ENCODE results near the gene ZBTB20. TPM values are rescaled to one million over a fixed set of nuclear protein-coding genes. Genes with fewer than 3 reads are reported as not detected.

ZBTB20 gene
- total and polyA plus RNA-seq, 4 donors: 3.1 to 57.4 (median 29.3) TPM

DNA sequence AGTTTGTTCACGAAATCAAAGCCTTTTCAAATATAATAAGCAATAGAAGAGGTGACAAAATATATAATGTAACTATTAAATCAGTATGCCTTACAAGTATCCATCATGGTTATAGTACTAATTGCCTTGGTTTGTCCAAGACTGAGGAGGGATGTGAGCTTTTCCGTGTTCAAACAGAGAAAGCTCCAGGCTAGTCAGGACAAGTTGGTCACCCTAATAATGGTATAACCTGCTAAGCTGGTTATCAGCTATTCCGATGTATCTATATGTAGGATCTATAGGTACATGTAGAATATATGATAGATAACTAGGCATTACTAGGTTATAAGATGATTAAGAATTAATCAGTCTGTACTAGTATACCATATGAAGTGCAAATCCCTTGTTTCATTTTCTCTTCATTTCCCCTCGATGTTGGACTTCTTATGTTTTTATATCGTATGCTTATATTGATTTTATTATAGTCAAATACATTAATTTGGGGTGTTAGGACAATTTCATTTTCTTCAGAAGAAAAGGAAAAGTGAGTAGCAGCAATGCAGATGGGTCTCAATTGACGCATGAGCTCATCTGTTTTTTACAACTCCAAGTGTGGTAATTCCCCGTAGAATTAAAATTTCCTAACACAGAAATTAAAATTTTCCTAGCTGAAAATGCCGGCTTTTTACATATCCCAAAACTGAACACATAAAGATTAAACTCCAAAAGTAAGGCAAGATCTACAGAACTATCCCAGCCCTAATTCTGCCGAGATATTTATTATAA is 434.2 kb downstream of the ZBTB20 start:
- no peak overlapping the region for H3K27ac ChIP-seq (ENCODE audit: low read depth, low read length)
- H3K27me3 ChIP-seq (ENCODE audit: control insufficient read depth, insufficient read depth, low read length): no peaks in the 10 kb centered on the region
- WGBS (ENCODE audit: insufficient coverage): 83% methylated on average over 2 of the region's 9 CpGs
- no peak for DNase-seq (ENCODE audit: low read depth in 4 of 6, low spot score in 6 of 6)
- no peaks in the 10 kb centered on the region for H3K4me1 ChIP-seq (ENCODE audit: control insufficient read depth, insufficient read depth, low read length)
- H3K4me3 ChIP-seq (ENCODE audit: low read depth, low read length): no peak overlapping the region
- no peaks in the 10 kb centered on the region for H3K36me3 ChIP-seq (ENCODE audit: control insufficient read depth, insufficient read depth, low read length)
- no peaks in the 10 kb centered on the region for H3K9me3 ChIP-seq (ENCODE audit: control insufficient read depth, insufficient read depth, low read length)

DNA sequence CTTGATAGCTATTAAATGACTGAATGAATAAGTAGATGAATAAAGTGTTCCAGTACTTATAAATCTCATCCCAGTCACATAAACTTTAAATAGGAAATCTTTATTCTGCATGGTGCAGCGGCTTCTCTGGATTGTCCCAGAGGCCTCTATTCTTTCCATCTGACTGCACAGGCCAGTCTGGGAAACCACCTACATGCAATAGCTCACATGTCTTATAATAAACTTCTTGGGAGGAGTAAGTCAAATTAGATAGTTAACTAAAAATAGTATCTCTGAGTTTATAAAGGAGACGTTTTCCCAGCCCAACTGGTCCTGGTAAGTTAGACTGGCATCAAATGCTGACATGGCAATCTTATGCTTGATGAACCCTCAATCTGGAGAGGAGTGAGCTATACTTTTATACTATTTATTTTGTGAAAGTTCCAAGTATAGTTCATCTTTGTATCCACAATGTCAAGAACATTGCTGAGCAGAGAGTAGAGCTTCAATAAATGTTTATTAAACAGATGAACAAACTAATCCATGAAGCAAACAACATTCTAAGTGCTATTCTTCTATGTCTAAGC is 435.7 kb downstream of the ZBTB20 start:
- no peaks in the 10 kb centered on the region for H3K27me3 ChIP-seq (ENCODE audit: control insufficient read depth, insufficient read depth, low read length)
- H3K36me3 ChIP-seq (ENCODE audit: control insufficient read depth, insufficient read depth, low read length): no peaks in the 10 kb centered on the region
- H3K4me1 ChIP-seq (ENCODE audit: control insufficient read depth, insufficient read depth, low read length): no peaks in the 10 kb centered on the region
- H3K27ac ChIP-seq (ENCODE audit: low read depth, low read length): no peak overlapping the region
- H3K9me3 ChIP-seq (ENCODE audit: control insufficient read depth, insufficient read depth, low read length): no peaks in the 10 kb centered on the region
- no CpG with 5 or more reads among the region's 2 CpGs for WGBS (ENCODE audit: insufficient coverage)
- DNase-seq (ENCODE audit: low read depth in 4 of 6, low spot score in 6 of 6): no peak
- H3K4me3 ChIP-seq (ENCODE audit: low read depth, low read length): no peak overlapping the region

DNA sequence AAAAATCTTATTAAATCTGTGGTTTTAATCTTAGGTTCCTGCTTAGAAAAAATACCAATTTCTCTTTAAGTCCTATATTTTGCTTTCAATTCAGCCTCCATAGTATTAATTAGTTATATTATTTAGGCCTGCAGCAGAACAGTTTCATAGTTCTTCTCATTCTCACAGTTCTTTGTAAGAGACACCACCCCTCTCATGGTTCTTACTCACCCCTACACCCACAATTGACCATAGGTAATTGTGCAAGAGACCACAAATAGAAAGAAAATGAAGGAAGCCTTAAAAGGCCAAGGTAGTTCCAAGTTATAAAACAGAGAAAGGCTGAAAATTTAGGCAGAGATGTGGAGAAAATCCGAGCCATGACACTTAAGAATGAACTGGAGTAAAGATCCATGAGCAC is 438.0 kb downstream of the ZBTB20 start:
- H3K27ac ChIP-seq (ENCODE audit: low read depth, low read length): no peak overlapping the region
- no peaks in the 10 kb centered on the region for H3K4me1 ChIP-seq (ENCODE audit: control insufficient read depth, insufficient read depth, low read length)
- no peaks in the 10 kb centered on the region for H3K36me3 ChIP-seq (ENCODE audit: control insufficient read depth, insufficient read depth, low read length)
- DNase-seq (ENCODE audit: low read depth in 4 of 6, low spot score in 6 of 6): no peak
- H3K9me3 ChIP-seq (ENCODE audit: control insufficient read depth, insufficient read depth, low read length): no peaks in the 10 kb centered on the region
- H3K4me3 ChIP-seq (ENCODE audit: low read depth, low read length): no peak overlapping the region
- WGBS (ENCODE audit: insufficient coverage): 83% methylated on average over 1 of the region's 1 CpG
- H3K27me3 ChIP-seq (ENCODE audit: control insufficient read depth, insufficient read depth, low read length): no peaks in the 10 kb centered on the region

DNA sequence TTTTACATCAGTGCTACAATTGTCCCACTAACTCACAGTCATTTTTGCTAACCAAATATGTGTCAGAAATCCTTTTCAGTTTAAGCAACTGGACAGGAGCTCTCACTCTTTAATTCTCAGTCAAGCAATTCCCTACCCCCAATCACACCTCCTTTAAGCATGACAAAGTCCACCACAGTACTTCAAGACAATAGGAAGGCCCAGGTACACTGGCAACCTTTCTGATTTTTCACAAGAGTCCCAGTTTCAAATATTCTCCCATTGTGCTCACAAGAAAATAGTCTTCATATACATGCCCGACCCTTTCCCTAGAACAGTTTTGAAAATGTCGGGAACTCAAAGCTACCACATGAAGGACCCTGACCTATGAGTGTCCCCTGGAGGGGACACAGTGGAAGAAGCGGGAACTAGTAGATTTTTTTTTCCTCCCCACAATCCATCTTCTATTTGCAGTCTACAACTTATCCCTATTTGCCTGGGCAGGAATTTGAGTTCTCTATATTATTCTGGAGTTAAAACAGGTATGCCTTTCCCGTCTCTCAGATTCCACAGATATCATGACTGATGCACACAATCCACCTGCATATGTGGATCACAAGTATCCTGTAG is 439.7 kb downstream of the ZBTB20 start:
- Histone ChIP-seq H3K9me3 (ENCODE audit: control insufficient read depth, insufficient read depth, low read length) (no peaks in the 10 kb centered on the region), H3K27me3 (ENCODE audit: control insufficient read depth, insufficient read depth, low read length) (no peaks in the 10 kb centered on the region), H3K36me3 (ENCODE audit: control insufficient read depth, insufficient read depth, low read length) (no peaks in the 10 kb centered on the region), H3K4me1 (ENCODE audit: control insufficient read depth, insufficient read depth, low read length) (no peaks in the 10 kb centered on the region), H3K4me3 (ENCODE audit: low read depth, low read length) (no peak overlapping the region), H3K27ac (ENCODE audit: low read depth, low read length) (no peak overlapping the region)
- DNase-seq (ENCODE audit: low read depth in 4 of 6, low spot score in 6 of 6): no peak
- WGBS (ENCODE audit: insufficient coverage): 100% methylated on average over 1 of the region's 4 CpGs

DNA sequence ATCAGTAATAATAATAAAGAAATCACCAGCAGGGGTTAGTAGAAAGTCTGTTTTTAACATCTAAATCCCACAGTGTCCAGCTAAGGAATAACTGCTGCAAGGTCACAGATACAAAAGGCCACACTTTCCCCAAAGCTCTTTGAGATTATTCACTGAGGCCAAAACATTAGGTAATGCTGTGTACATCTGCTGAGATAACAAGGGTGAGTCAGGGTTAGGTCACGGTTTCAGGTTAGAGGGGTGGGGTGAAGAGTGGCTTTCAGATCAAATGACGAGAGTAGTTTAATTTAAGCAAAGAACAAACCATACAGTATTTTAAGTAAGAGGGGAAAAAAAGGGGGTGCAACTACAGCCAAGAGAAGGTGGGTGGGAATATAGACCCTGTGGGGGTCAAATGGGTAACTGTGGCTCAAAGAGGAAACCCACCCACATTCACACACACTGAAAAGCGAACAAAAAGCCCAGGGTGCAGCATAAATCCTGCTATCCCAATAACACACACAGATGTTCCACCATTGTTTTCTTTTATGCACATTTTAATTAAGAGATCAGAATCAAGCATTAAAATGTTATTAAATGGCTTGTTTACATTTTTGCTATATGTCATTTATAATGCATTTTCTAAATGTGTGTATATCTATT is 440.4 kb downstream of the ZBTB20 start:
- H3K9me3 ChIP-seq (ENCODE audit: control insufficient read depth, insufficient read depth, low read length): no peaks in the 10 kb centered on the region
- H3K27ac ChIP-seq (ENCODE audit: low read depth, low read length): peak overlapping the region; percentile 27
- no peaks in the 10 kb centered on the region for H3K36me3 ChIP-seq (ENCODE audit: control insufficient read depth, insufficient read depth, low read length)
- H3K27me3 ChIP-seq (ENCODE audit: control insufficient read depth, insufficient read depth, low read length): no peaks in the 10 kb centered on the region
- no peaks in the 10 kb centered on the region for H3K4me1 ChIP-seq (ENCODE audit: control insufficient read depth, insufficient read depth, low read length)
- no peak for DNase-seq (ENCODE audit: low read depth in 4 of 6, low spot score in 6 of 6)
- no CpG with 5 or more reads among the region's 3 CpGs for WGBS (ENCODE audit: insufficient coverage)
- no peak overlapping the region for H3K4me3 ChIP-seq (ENCODE audit: low read depth, low read length)

DNA sequence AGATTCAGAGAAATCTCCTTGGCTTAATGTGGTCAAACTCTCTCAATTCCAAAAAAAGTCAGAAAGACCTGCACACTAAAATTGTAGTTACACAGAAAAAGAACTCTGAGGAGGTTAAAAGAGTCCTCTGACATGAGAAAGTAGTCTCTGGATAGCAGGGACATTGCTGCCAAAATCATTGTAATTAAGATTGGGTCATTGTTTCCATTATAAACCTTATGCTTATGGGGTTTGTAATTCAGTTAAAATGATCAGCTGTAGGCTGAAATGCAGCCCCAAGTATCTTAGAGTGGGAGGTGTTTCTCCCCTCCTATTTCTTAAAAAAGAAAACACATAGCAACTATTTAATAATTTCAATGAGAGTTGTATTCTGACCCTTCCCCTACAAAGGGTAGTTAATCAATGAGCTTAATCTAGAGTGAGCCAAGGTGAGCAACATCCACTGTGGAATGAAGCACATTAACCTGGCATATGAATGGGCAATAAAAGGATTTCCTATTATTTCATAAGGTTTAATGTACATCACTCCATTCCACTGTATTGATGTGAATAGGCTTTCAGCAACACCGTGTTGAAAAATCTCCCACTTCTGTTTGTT is 446.4 kb downstream of the ZBTB20 start:
- no peak for DNase-seq (ENCODE audit: low read depth in 4 of 6, low spot score in 6 of 6)
- no peaks in the 10 kb centered on the region for H3K27me3 ChIP-seq (ENCODE audit: control insufficient read depth, insufficient read depth, low read length)
- H3K9me3 ChIP-seq (ENCODE audit: control insufficient read depth, insufficient read depth, low read length): no peaks in the 10 kb centered on the region
- H3K36me3 ChIP-seq (ENCODE audit: control insufficient read depth, insufficient read depth, low read length): no peaks in the 10 kb centered on the region
- no CpG with 5 or more reads among the region's 1 CpG for WGBS (ENCODE audit: insufficient coverage)
- H3K27ac ChIP-seq (ENCODE audit: low read depth, low read length): no peak overlapping the region
- no peaks in the 10 kb centered on the region for H3K4me1 ChIP-seq (ENCODE audit: control insufficient read depth, insufficient read depth, low read length)
- H3K4me3 ChIP-seq (ENCODE audit: low read depth, low read length): no peak overlapping the region

DNA sequence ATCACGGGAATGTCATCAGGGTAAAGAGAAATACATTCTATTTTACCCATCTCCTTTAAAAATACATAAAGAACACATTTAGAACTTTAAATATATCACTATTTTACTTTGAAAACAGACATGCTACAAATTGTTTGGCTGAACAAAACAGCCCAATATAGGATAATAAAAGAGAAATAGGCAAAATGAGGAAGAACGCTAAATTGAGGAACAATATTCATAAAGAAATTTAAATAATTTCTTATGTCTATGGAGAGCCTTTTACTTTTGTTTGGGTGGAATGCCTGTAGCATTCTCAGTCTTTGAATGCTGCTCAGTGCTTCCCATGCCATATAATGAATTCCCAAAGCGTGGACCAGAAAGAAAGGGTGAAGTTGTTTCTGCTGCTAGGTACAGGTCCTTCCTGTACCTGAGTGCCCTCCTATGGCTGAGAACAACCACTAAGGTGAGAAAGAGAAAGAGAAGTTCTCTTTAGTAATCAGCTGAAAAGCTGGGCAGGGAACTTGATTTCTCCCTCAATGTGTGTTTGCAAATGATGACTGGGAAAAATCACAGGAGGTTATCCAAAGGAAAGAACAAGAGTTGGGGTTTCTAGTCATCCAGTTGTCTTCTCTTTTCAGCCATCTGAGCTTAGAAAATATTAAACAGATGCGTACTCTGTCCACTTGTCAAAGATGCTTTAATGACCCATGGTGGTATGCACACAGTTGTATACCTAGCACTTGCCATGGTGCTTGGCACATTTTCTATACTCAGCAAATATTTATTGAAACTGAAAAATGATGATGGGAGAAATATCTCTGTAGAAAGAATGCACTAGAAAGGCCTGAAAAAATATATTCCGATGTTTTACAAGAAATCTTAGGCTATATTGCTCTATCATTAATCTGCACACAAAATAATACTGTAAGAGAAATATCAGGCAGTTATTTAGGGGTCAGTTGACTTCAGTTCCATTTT is 448.7 kb downstream of the ZBTB20 start:
- no CpG with 5 or more reads among the region's 5 CpGs for WGBS (ENCODE audit: insufficient coverage)
- no peak for DNase-seq (ENCODE audit: low read depth in 4 of 6, low spot score in 6 of 6)
- H3K4me3 ChIP-seq (ENCODE audit: low read depth, low read length): no peak overlapping the region
- no peaks in the 10 kb centered on the region for H3K27me3 ChIP-seq (ENCODE audit: control insufficient read depth, insufficient read depth, low read length)
- H3K27ac ChIP-seq (ENCODE audit: low read depth, low read length): no peak overlapping the region
- H3K36me3 ChIP-seq (ENCODE audit: control insufficient read depth, insufficient read depth, low read length): no peaks in the 10 kb centered on the region
- H3K9me3 ChIP-seq (ENCODE audit: control insufficient read depth, insufficient read depth, low read length): no peaks in the 10 kb centered on the region
- no peaks in the 10 kb centered on the region for H3K4me1 ChIP-seq (ENCODE audit: control insufficient read depth, insufficient read depth, low read length)

DNA sequence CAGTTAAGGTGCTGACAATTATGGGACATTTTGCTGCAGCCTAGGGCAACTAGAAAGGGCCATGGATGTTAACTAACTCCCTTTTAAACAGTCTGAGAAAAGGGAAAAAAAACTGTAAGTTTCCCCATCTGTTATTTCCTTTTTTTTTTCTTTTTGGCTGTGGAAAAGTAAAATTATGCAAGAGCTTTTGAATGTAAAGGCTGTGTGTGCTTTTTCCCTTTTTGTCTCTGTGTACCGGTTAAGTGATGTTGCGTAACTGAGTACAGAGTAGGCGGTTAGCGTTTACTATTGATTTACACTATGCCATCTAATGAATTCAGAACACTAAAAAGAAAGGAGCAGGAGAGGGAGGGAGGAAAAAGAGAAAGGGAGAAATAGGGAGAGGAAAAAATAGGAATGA is 449.7 kb downstream of the ZBTB20 start:
- WGBS (ENCODE audit: insufficient coverage): no CpG with 5 or more reads among the region's 4 CpGs
- H3K4me1 ChIP-seq (ENCODE audit: control insufficient read depth, insufficient read depth, low read length): no peaks in the 10 kb centered on the region
- peak in 1 of 6 donors; percentile 45 for DNase-seq (ENCODE audit: low read depth in 4 of 6, low spot score in 6 of 6)
- H3K27ac ChIP-seq (ENCODE audit: low read depth, low read length): no peak overlapping the region
- H3K4me3 ChIP-seq (ENCODE audit: low read depth, low read length): no peak overlapping the region
- H3K9me3 ChIP-seq (ENCODE audit: control insufficient read depth, insufficient read depth, low read length): no peaks in the 10 kb centered on the region
- no peaks in the 10 kb centered on the region for H3K36me3 ChIP-seq (ENCODE audit: control insufficient read depth, insufficient read depth, low read length)
- H3K27me3 ChIP-seq (ENCODE audit: control insufficient read depth, insufficient read depth, low read length): no peaks in the 10 kb centered on the region

DNA sequence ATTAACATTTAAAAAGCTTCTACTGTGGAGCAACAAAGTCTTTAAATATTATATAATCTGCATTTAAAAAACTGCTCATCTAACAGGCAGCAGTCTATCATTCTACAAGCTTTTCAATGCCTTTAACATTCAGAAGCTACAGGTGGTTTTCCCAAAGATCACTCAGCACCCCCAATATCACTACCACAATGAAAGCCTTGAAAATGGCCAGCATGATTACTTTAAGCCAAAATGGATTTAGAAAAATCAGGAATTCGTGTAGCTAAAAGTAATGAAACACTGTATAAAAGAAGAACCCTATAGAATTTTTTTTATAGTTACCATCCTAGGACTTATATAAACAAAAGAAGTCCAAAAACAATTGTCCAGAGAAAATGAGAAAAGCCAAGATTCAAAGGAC is 452.8 kb downstream of the ZBTB20 start:
- no peaks in the 10 kb centered on the region for H3K4me1 ChIP-seq (ENCODE audit: control insufficient read depth, insufficient read depth, low read length)
- WGBS (ENCODE audit: insufficient coverage): no CpG with 5 or more reads among the region's 1 CpG
- H3K27ac ChIP-seq (ENCODE audit: low read depth, low read length): no peak overlapping the region
- H3K27me3 ChIP-seq (ENCODE audit: control insufficient read depth, insufficient read depth, low read length): no peaks in the 10 kb centered on the region
- H3K4me3 ChIP-seq (ENCODE audit: low read depth, low read length): no peak overlapping the region
- DNase-seq (ENCODE audit: low read depth in 4 of 6, low spot score in 6 of 6): no peak
- no peaks in the 10 kb centered on the region for H3K9me3 ChIP-seq (ENCODE audit: control insufficient read depth, insufficient read depth, low read length)
- no peaks in the 10 kb centered on the region for H3K36me3 ChIP-seq (ENCODE audit: control insufficient read depth, insufficient read depth, low read length)

All from spinal cord (tissue), 10 donors.